Measurements from ENCODE around the gene APOBEC3G.
"Not testable (repeated sequence)": the region's sequence is repeated elsewhere in the genome, so short reads cannot be mapped to it uniquely, and the experiment has no call there.

Gene APOBEC3G

GRCh38 chr22:39077026-39077840 lies at the start of gene APOBEC3G:
TSS of gene APOBEC3G (plus strand) at chr22:39077275. CDS start at chr22:39077362, 87 bp downstream.
- not testable (repeated sequence) for ATAC-seq

GRCh38 chr22:39027717-39028116 lies 49.4 kb upstream of the APOBEC3G start:
- ATAC-seq: no peak
- no peak for TF ChIP-seq ARNTL (CRISPR knock-in tag; IDR thresholded peaks at IDR 0.05; ENCODE audit: borderline replicate concordance, low read depth)

GRCh38 chr22:39028281-39028680 lies 48.8 kb upstream of the APOBEC3G start:
- TF ChIP-seq POU6F1 (CRISPR knock-in tag; IDR thresholded peaks at IDR 0.05; ENCODE audit: borderline replicate concordance, low read depth) (no peak), ZFP3 (CRISPR knock-in tag; IDR thresholded peaks at IDR 0.05) (no peak), ZNF8 (CRISPR knock-in tag; IDR thresholded peaks at IDR 0.05) (no peak), OSR1 (CRISPR knock-in tag; IDR thresholded peaks at IDR 0.05) (no peak), ZNF70 (CRISPR knock-in tag; IDR thresholded peaks at IDR 0.05) (no peak), SNAI2 (CRISPR knock-in tag; IDR thresholded peaks at IDR 0.05) (no peak), CSRNP3 (CRISPR knock-in tag; IDR thresholded peaks at IDR 0.05) (no peak), ZNF565 (CRISPR knock-in tag; conservative IDR thresholded peaks at IDR 0.05; ENCODE audit: low read depth) (no peak), ZC3H10 (CRISPR knock-in tag; IDR thresholded peaks at IDR 0.05) (no peak), RARB (CRISPR knock-in tag; IDR thresholded peaks at IDR 0.05) (no peak), BACH2 (CRISPR knock-in tag; IDR thresholded peaks at IDR 0.05; ENCODE audit: borderline replicate concordance) (no peak), ISL1 (CRISPR knock-in tag; IDR thresholded peaks at IDR 0.05) (no peak)
- no peak for ATAC-seq

- ATAC-seq: no peak
These were observed 47.8 kb upstream of the APOBEC3G start for GRCh38 chr22:39029227-39029626.

More at GRCh38 chr22:39029227-39029626, 47.8 kb upstream of the APOBEC3G start:
- TF ChIP-seq CREB5 (CRISPR knock-in tag; IDR thresholded peaks at IDR 0.05; ENCODE audit: low read depth) (no peak), RARB (CRISPR knock-in tag; IDR thresholded peaks at IDR 0.05) (no peak), TSHZ2 (CRISPR knock-in tag; IDR thresholded peaks at IDR 0.05) (no peak), POU6F1 (CRISPR knock-in tag; IDR thresholded peaks at IDR 0.05; ENCODE audit: borderline replicate concordance, low read depth) (no peak), ZFP30 (CRISPR knock-in tag; IDR thresholded peaks at IDR 0.05) (no peak), TCF4 (CRISPR knock-in tag; IDR thresholded peaks at IDR 0.05; ENCODE audit: borderline replicate concordance) (no peak), GLIS3 (CRISPR knock-in tag; IDR thresholded peaks at IDR 0.05) (no peak), ISL1 (CRISPR knock-in tag; IDR thresholded peaks at IDR 0.05) (no peak), CSRNP3 (CRISPR knock-in tag; IDR thresholded peaks at IDR 0.05) (no peak), BACH2 (CRISPR knock-in tag; IDR thresholded peaks at IDR 0.05; ENCODE audit: borderline replicate concordance) (no peak), OSR1 (CRISPR knock-in tag; IDR thresholded peaks at IDR 0.05) (no peak), PPARA (CRISPR knock-in tag; IDR thresholded peaks at IDR 0.05; ENCODE audit: borderline replicate concordance) (no peak), PATZ1 (CRISPR knock-in tag; IDR thresholded peaks at IDR 0.05; ENCODE audit: borderline replicate concordance) (no peak), ARNTL (CRISPR knock-in tag; IDR thresholded peaks at IDR 0.05; ENCODE audit: borderline replicate concordance, low read depth) (no peak), ZNF70 (CRISPR knock-in tag; IDR thresholded peaks at IDR 0.05) (no peak), ZFP3 (CRISPR knock-in tag; IDR thresholded peaks at IDR 0.05) (no peak), ZNF565 (CRISPR knock-in tag; conservative IDR thresholded peaks at IDR 0.05; ENCODE audit: low read depth) (no peak), CSDC2 (CRISPR knock-in tag; IDR thresholded peaks at IDR 0.05) (no peak), TOX (CRISPR knock-in tag; IDR thresholded peaks at IDR 0.05; ENCODE audit: borderline replicate concordance) (no peak), SNAI2 (CRISPR knock-in tag; IDR thresholded peaks at IDR 0.05) (no peak)

Data from SK-N-SH treated with all-trans-retinoic acid at 6 μM for 48 hours (cell line).